Fibroblast of lung (primary cell): ENCODE results near the gene RAP1GAP2. TPM values are rescaled to one million over a fixed set of nuclear protein-coding genes. Genes with fewer than 3 reads are reported as not detected.

ENCODE experiments used
- DNase-seq, 2 donors: peaks; one replicate each; pipeline versions ENCODE4 v3.0.0 to v3.0.0-alpha.2; 2010; ENCODE audit warnings: low read depth in 2 of 2
- H2AFZ ChIP-seq: 2 replicates; pipeline ENCODE4 v1.5.1; 2012; ENCODE audit warnings: low read length, control low read depth, inconsistent platforms
- H3K27ac ChIP-seq: 2 replicates; pipeline ENCODE4 v1.5.1; 2011; ENCODE audit warnings: low read length, control low read depth; ENCODE audit not compliant: insufficient read depth
- H3K27me3 ChIP-seq: 2 replicates; pipeline ENCODE4 v1.5.1; 2011; ENCODE audit warnings: mild to moderate bottlenecking, low read length; ENCODE audit not compliant: control insufficient read depth, insufficient read depth
- H3K36me3 ChIP-seq: 2 replicates; pipeline ENCODE4 v1.5.1; 2011; ENCODE audit warnings: low read length; ENCODE audit not compliant: control insufficient read depth, insufficient read depth
- H3K4me1 ChIP-seq: 2 replicates; pipeline ENCODE4 v1.5.1; 2011; ENCODE audit warnings: low read length; ENCODE audit not compliant: control insufficient read depth, insufficient read depth; ENCODE audit errors: extremely low read depth
- H3K4me2 ChIP-seq: 2 replicates; pipeline ENCODE4 v1.5.1; 2011; ENCODE audit warnings: low read length, control low read depth; ENCODE audit not compliant: insufficient read depth; ENCODE audit errors: extremely low read depth
- H3K4me3 ChIP-seq, 4 experiments: fragments of 200-600 bp in 1 of 4; sonication (generic) in 1 of 4; replicated peaks in 1 of 4; 2 replicates each; pipeline ENCODE4 v1.5.1; 2011 to 2016; ENCODE audit warnings: low read length in 4 of 4, low read depth in 3 of 4, mild to moderate bottlenecking in 3 of 4, control low read depth in 2 of 4, inconsistent platforms in 1 of 4, mixed read lengths in 1 of 4; ENCODE audit not compliant: insufficient read depth in 1 of 4; ENCODE audit errors: control extremely low read depth in 1 of 4
- H3K79me2 ChIP-seq: 2 replicates; pipeline ENCODE4 v1.5.1; 2012; ENCODE audit warnings: mild to moderate bottlenecking, low read length, inconsistent platforms; ENCODE audit not compliant: control insufficient read depth, insufficient read depth
- H3K9ac ChIP-seq: 2 replicates; pipeline ENCODE4 v1.5.1; 2011; ENCODE audit warnings: mild to moderate bottlenecking, low read length, control low read depth; ENCODE audit not compliant: insufficient read depth
- H3K9me3 ChIP-seq: 2 replicates; pipeline ENCODE4 v1.5.1; 2012; ENCODE audit warnings: low read depth, low read length; ENCODE audit not compliant: control insufficient read depth, insufficient read depth
- H4K20me1 ChIP-seq: 2 replicates; pipeline ENCODE4 v1.5.1; 2011; ENCODE audit warnings: low read length; ENCODE audit not compliant: control insufficient read depth, insufficient read depth; ENCODE audit errors: extremely low read depth
- CTCF ChIP-seq, 2 donors: IDR thresholded peaks in 1 of 2; conservative IDR thresholded peaks in 1 of 2; 1 replicate in 1 of 2; 2 replicates in 1 of 2; pipeline ENCODE4 v1.5.1; 2011 to 2012; ENCODE audit warnings: low read length in 2 of 2, control low read depth in 1 of 2, inconsistent platforms in 1 of 2, low read depth in 1 of 2, mild to moderate bottlenecking in 1 of 2
- EZH2 ChIP-seq: IDR thresholded peaks from 2 replicates; pipeline ENCODE4 v1.5.1; 2012; ENCODE audit warnings: low read length, control low read depth, mild to moderate bottlenecking; ENCODE audit errors: missing control alignments
- polyA plus RNA-seq, 2 donors: library from polyadenylated mRNA; depleted of rRNA in 1 of 2; stranded (reverse) in 1 of 2; unstranded in 1 of 2; fragments of >200 nt; gene quantifications; 2 replicates each; pipeline ENCODE4 v1.2.1, GENCODE V29; 2011 to 2012; ENCODE audit warnings: missing spikeins in 1 of 2
- total RNA-seq: library from RNA; depleted of rRNA; stranded (reverse); fragments of >200 nt; gene quantifications from 2 replicates; pipeline ENCODE4 v1.2.1, GENCODE V29; 2014

The RAP1GAP2 gene
- total and polyA plus RNA-seq, 2 donors (not counting 1 experiment from before 2014, with no cell fraction given): 0.33 to 0.99 TPM

DNA sequence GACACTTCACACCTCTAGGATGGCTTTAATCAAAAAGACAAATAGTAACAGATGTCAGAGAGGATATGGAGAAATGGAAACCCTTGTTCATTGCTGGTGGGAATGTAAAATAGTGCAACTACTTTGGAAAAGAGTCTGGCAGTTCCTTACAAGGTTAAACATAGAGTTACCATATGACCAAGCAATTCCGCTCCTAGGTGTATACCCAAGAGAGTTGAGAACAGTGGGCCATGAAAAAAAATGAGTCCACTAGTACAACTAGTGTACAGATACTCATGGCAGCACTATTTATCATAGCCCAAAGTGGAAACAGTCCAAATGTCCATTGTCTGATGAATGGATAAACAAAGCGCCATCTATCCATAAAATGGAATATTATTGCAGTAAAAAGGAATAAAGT lies 228.1 kb downstream of the RAP1GAP2 start:
- H3K27me3 ChIP-seq: no peaks in the 10 kb centered on the region
- H2AFZ ChIP-seq: no peak overlapping the region
- no peaks in the 10 kb centered on the region for H4K20me1 ChIP-seq
- no peaks in the 10 kb centered on the region for H3K79me2 ChIP-seq
- no peak overlapping the region for H3K4me2 ChIP-seq
- no peak overlapping the region for H3K27ac ChIP-seq
- H3K36me3 ChIP-seq: no peaks in the 10 kb centered on the region
- DNase-seq: no peak
- no peak overlapping the region for H3K9ac ChIP-seq
- no peak overlapping the region for H3K4me3 ChIP-seq
- no peaks in the 10 kb centered on the region for H3K4me1 ChIP-seq
- H3K9me3 ChIP-seq: no peaks in the 10 kb centered on the region
- TF ChIP-seq EZH2: no peak
- no peak for TF ChIP-seq CTCF (conservative IDR thresholded peaks at IDR 0.05 in 1 of 2, IDR thresholded peaks at IDR 0.05 in 1 of 2; ENCODE audit: low read depth in 1 of 2, low read length in 2 of 2)

- no peak overlapping the region for H3K4me3 ChIP-seq
- H3K4me2 ChIP-seq: no peak overlapping the region
- H3K9me3 ChIP-seq: no peaks in the 10 kb centered on the region
- H3K9ac ChIP-seq: no peak overlapping the region
- H3K27me3 ChIP-seq: no peaks in the 10 kb centered on the region
- H3K27ac ChIP-seq: no peak overlapping the region
- DNase-seq: no peak
- no peaks in the 10 kb centered on the region for H3K4me1 ChIP-seq
- TF ChIP-seq CTCF (conservative IDR thresholded peaks at IDR 0.05 in 1 of 2, IDR thresholded peaks at IDR 0.05 in 1 of 2; ENCODE audit: low read depth in 1 of 2, low read length in 2 of 2) (no peak), EZH2 (no peak)
- no peaks in the 10 kb centered on the region for H3K36me3 ChIP-seq
- H4K20me1 ChIP-seq: no peaks in the 10 kb centered on the region
- H3K79me2 ChIP-seq: no peaks in the 10 kb centered on the region
- no peak overlapping the region for H2AFZ ChIP-seq
These were observed 229.3 kb downstream of the RAP1GAP2 start for GRCh38 chr17:3025421-3026124.

DNA sequence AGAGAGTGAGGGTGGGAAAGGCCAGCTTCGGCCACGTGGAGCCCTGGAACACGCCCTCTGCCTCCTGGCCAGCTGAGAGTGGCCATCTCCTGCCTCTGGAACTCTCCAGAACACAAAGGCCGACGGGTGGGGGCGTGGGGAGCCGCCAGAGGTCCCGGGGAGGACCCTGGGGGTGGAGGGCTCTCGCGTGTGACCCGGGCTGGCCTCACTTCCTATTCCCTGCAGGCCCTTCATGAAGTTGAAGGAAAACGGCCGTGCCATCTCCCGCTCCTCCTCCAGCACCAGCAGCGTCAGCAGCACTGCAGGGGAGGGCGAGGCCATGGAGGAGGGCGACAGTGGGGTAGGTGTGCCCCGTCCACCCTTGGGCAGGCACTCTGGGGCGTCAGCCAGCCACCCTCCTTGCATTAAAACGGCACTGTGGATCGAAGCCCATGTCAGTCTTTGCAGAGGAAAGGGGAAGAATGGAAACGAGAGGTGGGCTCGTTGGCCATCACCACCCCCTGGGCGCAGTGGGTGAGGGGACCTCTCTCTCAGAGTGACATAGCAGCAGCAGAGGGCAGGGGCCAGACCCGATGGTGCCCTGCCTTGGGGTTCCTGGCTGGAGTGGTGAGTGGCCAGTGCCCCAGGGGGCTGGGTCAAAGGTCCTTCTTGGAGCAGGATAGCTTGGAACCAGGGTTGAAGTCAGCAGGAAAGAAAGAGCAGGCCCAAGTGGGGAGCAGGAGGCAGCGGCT lies 230.1 kb downstream of the RAP1GAP2 start:
- Histone ChIP-seq H3K9ac (no peak overlapping the region), H3K79me2 (no peaks in the 10 kb centered on the region), H3K9me3 (no peaks in the 10 kb centered on the region), H2AFZ (no peak overlapping the region), H3K4me2 (no peak overlapping the region), H3K36me3 (no peaks in the 10 kb centered on the region), H3K4me1 (no peaks in the 10 kb centered on the region), H3K27ac (no peak overlapping the region), H3K4me3 (no peak overlapping the region), H4K20me1 (no peaks in the 10 kb centered on the region), H3K27me3 (no peaks in the 10 kb centered on the region)
- no peak for DNase-seq
- TF ChIP-seq EZH2 (no peak), CTCF (conservative IDR thresholded peaks at IDR 0.05 in 1 of 2, IDR thresholded peaks at IDR 0.05 in 1 of 2; ENCODE audit: low read depth in 1 of 2, low read length in 2 of 2) (no peak)
